Posterior cingulate gyrus (tissue), 11 donors: Measurements from ENCODE around the gene WDR37.

Experiments used
- DNase-seq, 10 donors: peaks; one replicate each; pipeline versions ENCODE4 v3.0.0 to v3.0.0-alpha.2; 2020 to 2021; ENCODE audit warnings: mixed read lengths in 3 of 10
- intact Hi-C: fragments of 100-400 bp; cut with DNase I; formaldehyde crosslinking; loops from one replicate; pipeline ENCODE4 v1.15.1; 2023

WDR37 gene

DNA sequence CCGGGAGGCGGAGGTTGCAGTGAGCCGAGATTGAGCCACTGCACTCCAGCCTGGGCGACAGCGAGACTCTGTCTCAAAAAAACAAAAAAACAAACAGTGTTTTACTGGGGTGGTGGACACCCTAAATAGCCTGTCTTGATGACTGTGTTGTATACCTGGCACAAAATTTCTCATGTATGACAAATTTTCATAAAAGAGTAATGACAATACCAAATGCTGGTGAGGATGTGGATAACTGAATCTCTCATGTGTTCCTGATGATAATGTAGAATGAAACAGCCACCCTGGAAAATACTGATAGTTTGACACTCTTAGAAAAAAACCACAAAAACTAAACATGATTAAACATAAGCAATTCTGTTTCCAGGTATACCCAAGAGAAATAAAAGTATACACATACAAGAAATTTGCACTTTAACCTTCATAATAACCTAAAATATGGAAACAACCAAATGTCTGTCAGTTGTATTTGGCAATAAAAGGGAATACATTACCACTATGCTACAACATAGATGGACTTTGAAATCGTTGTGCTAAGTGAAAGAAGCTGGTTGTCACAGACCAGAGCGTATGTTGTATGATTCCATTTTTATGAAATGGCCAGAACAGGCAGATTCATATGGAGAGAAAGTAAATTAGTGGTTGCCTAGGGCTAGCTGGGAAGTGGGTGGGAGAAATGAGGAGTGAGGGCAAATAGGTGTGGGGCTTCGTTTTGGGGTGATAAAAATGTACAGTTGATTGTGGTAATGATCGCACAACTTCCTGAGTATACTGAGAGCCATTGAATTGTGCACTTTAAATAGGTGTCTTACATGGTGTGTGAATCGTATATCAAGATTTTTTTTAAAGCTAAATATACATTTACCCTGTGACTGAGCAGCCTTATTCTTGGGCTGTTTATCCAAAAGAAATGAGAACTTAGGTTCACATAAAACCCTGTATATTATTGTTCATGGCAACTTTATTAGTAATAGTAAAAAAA is 12.5 kb downstream of the WDR37 start:
- DNase-seq: no peak
- intact Hi-C loops: no loop called here

DNA sequence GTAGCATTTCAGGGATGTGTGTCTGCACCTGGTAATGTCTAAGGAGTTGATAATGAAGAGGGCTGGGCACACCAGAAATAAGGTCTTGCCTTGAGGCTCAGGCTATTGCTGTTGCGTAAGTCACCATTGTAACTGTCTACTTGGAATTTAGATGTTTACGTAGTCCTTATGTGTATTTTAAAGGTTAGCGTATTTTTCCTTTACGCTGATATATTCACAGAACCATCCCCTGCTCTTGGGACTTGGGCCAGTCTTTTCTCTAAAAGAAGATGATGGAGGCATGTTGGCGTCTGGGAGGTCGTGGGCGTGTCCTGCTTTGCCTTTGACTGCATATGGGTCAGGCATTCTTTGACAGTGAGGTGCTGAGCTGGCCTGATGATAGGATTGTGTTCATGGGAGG is 14.7 kb downstream of the WDR37 start:
- intact Hi-C loops: no loop called here
- no peak for DNase-seq

DNA sequence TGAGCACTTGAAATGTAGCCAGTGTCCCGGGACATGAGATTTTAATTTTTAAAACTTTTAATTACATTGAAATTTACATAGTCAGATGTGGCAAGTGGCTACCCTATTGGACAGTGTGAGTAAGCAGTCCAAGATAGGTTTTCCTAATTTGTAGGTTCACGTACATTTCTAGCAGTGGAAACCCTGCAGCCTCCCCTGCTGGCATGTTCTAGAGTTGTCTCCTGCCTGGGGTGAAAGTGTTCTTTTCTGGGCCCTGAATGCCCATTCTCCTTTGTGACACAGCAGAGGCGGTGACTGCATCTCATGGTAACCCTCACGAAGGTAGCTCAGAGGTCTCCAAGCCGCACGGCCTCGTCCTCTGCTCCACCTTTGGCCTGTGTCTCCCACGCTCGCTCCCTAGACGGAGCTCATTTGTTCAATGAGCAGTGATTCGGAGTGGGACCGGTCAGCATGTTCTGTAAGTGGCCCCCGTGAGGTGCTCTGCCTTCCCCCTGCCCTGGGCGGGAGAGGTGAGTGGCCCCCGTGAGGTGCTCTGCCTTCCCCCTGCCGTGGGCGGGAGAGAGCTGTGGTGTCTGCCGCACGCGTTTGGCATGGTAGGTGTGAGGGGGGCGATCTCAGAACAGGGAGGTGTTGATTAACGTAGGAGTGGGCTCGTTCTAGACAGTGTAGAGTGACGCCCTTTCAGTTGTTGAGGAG is 18.0 kb downstream of the WDR37 start:
- no peak for DNase-seq
- intact Hi-C loops: no loop called here

DNA sequence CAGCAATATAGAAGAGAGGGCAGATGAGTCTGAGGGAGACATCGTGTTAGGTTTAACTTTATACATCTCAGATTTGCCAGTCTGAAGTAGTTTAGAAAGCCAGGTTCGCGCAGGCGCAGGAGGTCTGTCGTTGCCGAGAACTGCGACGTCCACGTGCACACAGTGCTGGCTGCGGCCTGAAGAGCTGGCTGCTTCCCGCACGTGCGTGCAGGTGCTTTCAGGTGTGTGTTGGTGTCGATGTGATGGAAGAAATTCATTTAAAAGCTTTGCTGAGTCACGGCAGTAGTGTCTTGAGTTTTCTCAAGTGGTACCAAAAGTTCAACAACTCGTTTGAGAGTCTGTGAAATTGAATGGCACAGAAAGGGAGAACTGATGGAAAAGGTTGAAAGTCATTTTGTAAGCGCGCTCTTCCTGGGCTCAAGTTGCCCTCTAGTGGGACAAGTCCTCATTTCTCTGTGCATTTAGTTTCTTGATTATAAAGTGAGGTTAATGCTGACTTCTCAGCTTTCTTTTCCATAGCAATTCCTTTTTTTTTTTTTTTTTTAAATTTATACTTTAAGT is 18.6 kb downstream of the WDR37 start:
- intact Hi-C loops: no loop called here
- no peak for DNase-seq

DNA sequence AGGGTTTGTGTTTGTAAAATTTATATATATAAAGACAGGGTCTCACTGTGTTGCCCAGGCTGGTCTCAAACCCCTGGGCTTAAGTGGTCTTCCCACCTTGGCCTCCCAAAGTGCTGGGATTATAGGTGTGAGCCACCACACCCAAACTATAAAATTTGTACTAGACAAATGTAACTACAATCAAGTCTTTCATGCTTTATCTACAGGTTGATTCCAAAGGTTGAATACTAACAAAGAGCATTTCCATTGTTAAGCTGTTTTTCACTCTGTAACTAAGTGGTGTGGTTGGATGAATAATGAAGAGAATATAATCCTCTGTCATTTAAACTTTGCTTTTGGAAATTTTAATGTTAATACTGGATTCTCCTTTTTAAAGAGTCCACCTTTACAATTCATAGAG is 22.5 kb downstream of the WDR37 start:
- intact Hi-C loops: no loop called here
- no peak for DNase-seq

DNA sequence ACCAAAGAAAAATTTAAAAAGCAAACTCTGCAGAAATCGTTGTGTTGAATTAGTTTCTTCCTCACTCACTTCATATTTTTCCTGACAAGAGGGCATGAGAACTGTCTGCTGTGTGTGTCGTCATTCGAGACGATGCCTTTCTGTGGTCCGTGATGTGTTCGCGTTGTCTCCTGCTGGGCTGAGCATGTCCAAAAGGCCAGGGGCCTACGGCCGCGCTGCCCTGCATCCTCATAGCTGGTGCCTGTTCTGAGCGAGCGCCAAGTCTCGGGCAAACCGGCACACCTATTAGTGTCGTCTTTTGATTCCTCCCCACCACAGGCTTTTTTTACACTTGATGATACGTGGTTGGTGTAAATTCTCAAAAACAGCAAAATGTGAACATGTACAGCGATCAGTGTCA is 27.4 kb downstream of the WDR37 start:
- DNase-seq: peak in 1 of 10 donors; percentile 3
- intact Hi-C loops: no loop called here

DNA sequence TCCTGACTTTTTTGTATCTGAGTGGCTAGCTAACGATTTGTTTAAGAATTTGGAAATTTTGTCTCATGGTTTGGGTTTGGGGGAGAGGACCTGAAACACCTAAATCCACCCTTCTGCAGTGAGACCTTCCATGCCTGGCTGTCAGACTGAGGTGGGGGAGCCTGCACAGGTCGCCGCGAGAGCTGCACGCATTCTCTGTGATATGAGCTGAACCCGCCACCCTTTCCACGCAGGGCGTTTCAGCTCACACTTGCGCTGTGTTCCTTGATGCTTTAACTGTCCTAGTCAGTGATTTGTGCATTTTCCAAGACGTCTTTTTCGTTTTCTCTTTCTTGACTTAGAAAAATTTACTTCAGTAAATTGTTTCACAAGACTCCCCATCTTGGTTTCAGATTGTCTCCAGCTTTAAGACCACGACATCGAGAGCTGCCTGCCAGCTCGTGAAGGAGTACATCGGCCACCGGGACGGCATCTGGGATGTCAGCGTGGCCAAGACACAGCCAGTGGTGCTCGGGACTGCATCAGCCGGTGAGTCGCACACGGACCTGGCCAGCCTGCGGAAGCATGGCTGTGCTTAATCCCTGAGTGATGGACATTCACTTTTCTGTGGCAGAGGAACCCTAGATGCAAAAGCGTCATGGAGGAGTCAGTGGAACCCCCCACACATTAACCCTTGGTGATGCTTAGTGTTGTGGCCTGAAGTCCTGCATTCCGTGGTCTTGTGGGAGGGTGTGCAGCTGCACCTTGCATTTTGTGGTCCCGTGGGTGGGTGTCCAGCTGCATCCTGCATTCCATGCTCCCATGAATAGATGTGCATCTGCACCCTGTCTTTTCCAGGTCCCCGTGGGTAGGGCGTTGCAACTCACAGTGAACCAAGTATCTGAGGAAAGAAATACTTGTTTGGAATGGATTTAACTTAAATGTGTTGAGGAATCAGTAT is 28.1 kb downstream of the WDR37 start:
- intact Hi-C loops: no loop called here
- DNase-seq: peak in 1 of 10 donors; percentile 66

DNA sequence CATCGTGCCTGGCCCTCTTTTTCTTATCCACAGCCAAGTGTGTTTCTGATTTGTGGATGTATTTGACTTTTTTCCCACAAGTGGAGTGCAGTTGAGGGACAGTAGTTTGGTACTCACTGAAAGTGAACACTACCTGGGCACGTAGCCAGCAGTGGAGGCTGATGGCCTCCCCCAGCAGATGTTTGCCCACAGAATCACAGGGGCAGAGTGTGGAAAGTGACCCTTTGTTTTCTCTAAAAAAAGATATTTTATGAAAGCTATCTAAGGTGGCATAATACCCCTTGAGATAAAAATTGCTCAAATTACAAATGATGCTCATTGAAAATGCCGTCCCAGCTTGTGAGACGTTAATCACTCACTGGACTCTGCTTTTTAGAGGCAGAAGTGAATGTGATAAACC is 29.1 kb downstream of the WDR37 start:
- DNase-seq: peak in 1 of 10 donors; percentile 45
- intact Hi-C loops: no loop called here

DNA sequence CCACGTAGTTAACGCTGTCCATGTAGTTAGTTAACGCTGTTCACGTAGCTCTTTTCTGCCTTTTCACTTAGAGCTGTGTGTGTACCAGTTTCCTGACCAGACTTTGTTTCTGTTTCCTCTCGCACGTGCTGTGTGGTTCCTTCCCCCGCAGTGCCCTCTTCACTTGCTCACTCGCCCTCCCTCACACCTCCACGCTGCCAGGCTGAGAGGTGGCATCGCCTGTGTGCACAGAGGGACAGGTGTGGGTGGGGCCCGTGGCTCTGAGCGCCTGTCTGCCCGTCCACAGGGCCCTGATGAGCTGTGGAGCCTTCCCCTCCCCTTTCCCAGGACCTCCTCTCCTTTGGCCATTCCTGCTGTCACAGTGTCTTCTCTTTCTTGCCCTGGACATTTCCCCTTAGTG is 30.6 kb downstream of the WDR37 start:
- intact Hi-C loops: no loop called here
- peak in 1 of 10 donors; percentile 53 for DNase-seq

DNA sequence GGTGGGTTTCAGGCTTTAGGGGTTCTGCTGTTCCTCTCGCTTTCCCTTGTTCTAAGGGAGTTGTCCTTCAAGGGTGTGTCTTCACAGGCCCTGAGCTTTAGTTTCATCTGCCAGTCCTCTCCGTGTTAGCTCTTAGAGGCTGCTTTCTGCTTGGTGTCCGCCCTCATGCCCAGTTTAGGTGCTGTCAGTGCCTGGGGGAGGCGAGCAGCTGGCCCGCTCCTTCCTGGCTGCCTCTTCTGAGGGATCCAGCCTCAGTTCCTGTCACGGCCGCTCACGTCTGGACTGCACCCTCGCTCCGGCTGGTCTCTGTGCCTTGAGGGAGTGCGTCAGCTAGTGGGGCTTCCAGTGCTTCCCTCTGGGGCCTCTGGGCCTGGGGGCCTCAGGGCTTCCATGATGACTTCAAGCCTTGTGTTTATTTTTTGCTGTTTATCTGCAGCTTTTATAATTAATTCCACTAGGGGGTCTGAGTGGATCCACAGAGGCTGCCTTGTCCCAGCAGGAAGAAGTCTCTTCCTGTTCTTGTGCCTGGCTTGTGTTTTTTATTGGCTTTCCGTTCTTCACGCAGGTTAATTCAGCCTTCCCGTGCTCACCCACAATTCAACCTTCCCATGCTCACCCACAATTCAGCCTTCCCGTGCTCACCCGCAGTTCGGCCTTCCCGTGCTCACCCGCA is 33.0 kb downstream of the WDR37 start:
- intact Hi-C loops: no loop called here
- DNase-seq: peak in 6 of 10 donors; percentile 30 to 92 (median 62)

DNA sequence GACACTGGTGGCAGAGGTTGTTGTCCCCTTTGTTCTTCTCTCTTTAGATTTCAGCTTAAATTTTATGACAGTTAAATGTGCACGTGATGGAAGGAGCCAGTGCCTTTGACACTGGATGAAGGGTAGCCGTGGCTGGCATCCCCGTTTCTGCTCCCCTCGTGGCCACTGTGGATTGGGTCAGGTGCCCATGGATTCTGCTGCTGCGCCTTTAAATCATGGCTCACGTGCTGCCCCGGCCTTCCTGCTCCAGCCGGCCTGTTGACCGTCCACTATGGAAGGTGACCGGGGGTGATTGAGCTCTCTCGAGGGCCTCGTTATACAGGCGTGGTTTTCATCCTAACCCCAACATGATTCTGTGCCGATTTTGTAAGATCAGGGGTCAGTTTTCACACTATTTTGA is 34.5 kb downstream of the WDR37 start:
- no peak for DNase-seq
- intact Hi-C loops: no loop called here

DNA sequence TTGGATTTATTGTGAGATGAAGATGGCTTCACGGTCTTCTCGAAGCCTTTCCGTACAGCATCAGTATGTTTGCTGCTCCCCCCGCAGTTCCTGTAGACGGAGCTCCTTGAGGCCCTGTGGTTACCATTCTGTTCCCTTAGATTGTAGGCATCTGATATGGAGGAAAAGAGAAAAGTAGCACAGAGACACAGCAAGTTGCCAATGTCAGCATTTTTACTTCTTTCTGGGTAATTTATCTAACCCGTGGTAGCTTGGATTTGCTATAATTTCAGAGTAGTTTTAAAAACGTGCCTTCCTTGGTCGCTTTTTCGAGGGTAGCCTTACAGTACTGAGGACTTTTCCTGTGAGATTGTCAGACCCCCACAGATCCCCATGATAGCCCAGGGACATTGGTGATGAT is 37.5 kb downstream of the WDR37 start:
- intact Hi-C loops: no loop called here
- DNase-seq: no peak

DNA sequence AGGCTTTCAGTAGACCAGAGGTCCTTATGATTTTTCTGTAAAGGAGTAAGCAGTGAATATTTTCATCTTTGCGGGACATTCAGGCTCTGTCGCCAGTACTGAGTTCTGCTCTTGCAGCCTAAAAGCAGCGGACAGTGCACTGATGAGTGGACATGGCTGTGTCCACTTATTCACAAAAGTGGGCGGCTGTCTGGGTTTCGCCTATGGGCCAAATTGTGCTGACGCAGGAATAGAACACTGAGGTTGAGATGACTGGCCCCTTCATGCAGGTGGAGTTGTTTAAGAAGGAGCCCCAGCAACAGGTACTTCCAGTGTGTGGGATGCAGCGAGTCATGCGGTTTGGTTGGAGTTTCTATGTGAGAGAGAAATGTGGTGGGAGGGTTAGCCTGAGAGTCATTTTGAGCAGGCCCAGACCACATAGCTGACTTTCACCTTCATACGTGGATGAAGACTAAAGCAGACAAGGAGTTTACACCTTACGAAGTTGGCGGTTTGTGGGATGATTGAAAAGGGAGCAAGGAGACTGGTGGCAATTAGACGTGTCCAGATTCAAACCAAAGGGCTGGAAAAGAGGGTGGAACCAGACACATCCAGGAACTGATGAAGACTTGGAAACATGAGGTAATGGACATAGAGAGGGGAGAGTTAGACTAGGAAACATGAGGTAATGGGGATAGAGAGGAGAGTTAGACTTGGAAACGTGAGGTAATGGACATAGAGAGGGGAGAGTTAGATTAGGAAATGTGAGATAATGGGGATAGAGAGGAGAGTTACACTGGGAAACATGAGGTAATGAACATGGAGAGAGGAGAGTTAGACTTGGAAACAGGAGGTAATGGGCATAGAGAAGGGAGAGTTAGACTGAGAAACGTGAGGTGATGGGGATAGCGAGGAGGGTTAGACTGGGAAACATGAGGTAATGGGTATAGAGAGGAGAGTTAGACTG is 38.2 kb downstream of the WDR37 start:
- intact Hi-C loops: no loop called here
- peak in 1 of 10 donors; percentile 41 for DNase-seq

DNA sequence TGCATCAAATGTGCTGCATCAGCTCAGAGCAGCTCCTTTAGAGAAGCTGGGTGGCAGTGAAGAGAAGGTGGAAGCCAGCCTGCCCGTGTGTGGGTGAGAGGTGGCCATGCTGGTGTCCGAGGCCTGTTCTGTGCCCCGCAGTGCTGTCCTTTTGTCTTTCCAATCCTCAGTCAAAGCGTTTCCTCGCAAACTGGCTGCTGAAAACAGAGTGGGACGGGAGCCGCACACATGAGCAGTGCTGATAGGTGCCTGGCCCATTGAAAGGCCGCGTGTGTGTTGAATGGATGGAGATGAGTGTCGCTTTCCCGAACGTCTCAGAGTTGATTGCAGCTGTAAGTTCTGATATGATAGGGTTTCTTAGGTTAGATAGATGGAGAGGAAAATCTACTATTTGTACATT is 39.3 kb downstream of the WDR37 start:
- intact Hi-C loops: no loop called here
- DNase-seq: peak in 1 of 10 donors; percentile 27

DNA sequence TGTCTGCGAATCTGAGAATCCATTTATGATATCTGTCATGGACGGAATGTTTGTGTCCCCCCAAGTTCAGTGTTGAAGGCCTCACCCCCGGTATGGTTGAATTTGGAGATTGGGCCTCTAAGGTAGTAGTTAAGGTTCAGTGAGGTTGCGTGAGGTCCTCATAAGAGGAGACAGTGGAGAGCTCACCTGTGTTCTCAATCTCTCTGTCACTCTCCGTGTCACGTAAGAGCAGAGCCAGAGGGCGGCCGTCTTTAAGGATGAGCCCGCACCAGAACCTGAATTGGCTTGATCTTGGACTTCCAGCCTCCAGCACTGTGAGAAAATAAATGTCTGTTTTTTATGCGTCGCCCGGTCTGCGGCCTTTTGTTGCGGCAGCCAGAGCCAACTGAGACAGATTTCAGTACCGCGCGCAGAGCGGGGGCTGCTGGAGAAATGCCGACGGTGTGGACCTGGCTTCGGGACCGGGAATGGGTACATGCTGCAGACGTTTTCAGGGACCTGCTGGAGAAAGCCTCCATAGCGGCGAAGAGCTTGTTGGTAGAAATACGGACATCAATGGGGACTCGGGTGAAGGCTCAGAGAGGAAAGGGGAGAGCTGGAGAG is 40.2 kb downstream of the WDR37 start:
- intact Hi-C loops: no loop called here
- peak in 1 of 10 donors; percentile 69 for DNase-seq

DNA sequence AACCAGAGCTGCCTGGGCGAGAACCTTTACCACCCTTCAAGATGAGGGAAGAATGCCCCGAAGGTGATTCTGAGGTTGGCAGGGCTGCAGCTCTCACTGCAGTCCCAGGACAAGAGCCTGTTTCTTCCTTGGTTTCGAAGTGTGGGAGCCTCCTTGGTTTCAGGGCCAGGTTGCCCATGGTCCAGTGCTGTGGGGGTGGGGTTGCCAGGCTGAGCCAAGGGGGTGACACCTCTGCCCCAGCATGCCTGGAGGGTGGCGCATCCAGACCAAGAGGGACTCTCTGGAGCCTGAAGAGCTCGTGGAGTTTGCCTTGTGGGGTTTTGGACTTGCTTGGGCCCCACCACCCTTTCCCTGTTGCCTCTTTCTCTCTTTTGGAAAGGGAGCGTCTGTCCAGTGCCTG is 41.3 kb downstream of the WDR37 start:
- peak in 1 of 10 donors; percentile 74 for DNase-seq
- intact Hi-C loops: no loop called here

DNA sequence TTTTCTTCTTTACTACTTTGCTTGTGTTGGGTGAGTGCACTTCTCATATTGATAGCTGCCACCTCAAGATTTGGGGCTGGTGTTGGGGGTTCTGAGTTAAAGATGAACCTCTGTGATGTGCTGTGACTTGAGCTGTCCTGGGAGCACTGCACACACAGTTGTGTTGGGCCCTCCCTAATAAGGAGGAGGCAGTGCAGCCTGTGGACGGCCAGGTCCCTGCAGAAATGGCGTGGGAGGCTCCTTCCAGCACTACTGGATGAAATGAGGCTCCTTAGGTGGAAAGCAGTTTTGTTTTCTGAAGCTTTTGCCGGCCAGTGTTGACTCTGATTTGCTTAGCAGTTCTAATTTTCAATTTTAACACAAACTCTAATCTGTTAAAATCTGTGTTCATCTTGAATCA is 44.0 kb downstream of the WDR37 start:
- intact Hi-C loops: no loop called here
- DNase-seq: no peak

DNA sequence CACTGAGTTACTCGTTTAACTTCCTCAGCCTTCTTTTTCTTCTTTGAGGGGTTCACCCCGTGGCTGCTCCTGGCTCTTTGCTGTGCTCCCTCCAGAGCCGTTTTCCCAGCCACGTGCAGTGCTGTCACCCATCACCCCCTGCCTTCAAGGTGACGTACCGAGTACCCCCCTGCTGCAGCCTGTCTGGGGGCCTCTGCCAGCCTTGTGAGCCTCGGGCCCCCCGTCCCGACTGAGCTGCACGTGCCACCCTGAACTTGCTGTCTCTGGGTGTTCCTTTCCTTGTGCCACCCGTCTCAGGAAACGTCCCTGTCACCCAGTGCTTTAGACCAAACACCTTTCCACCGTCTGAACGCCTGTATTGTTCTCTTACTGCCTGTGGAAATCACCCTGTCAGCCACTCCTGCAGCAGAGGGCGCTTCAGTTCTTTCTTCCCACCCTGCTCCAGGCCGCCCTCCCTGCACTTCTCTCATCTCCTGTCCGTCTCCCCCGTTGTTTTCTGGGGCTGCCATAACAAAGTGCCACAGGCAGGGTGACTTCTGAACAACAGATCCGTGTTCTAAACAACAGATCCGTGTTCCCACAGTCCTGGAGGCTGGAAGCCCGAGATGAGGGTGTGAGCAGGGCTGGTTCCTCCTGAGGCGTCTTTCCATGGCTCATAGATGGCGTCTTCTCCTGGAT is 44.6 kb downstream of the WDR37 start:
- DNase-seq: no peak
- intact Hi-C loops: no loop called here
